ENCODE data around the gene MYB. TPM values are rescaled to one million over a fixed set of nuclear protein-coding genes. Genes with fewer than 3 reads are reported as not detected.

MYB gene
- total and polyA plus RNA-seq, 2 of the 13 experiments (the other 11 are each of a cell fraction or from before 2014, with no cell fraction given) = 0.04 to 0.20 TPM

DNA sequence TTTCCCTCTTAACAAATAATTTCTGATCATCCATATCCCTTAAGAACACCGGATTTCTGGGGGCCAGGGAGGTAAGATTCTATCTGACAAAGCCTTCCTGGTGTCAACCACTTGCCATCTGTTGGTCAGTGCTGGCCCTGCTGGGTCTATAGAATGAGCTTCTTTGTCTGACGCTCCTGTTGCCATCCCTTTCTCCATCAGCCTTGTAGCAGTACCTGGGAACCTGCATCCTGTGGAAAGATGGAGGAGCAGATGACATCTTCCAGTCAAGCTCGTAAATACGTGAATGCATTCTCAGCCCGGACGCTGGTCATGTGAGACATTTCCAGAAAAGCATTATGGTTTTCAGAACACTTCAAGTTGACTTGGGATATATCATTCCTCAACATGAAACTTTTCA, 36.6 kb downstream of the MYB start (continued):
- TF ChIP-seq, protein P1, sequence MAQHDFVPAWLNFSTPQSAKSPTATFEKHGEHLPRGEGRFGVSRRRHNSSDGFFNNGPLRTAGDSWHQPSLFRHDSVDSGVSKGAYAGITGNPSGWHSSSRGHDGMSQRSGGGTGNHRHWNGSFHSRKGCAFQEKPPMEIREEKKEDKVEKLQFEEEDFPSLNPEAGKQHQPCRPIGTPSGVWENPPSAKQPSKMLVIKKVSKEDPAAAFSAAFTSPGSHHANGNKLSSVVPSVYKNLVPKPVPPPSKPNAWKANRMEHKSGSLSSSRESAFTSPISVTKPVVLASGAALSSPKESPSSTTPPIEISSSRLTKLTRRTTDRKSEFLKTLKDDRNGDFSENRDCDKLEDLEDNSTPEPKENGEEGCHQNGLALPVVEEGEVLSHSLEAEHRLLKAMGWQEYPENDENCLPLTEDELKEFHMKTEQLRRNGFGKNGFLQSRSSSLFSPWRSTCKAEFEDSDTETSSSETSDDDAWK (CRISPR knock-in tag; IDR thresholded peaks at IDR 0.05) = no peak
- TF ChIP-seq RAD51 (IDR thresholded peaks at IDR 0.05; ENCODE audit: borderline replicate concordance) = no peak
- TF ChIP-seq ZC3H4 (CRISPR knock-in tag; IDR thresholded peaks at IDR 0.05; ENCODE audit: borderline replicate concordance) = no peak
- no peak for TF ChIP-seq KDM4B (CRISPR knock-in tag; IDR thresholded peaks at IDR 0.05)
- no peak for TF ChIP-seq DR1 (CRISPR knock-in tag; IDR thresholded peaks at IDR 0.05)
- TF ChIP-seq HDAC2 (CRISPR knock-in tag; IDR thresholded peaks at IDR 0.05) = no peak
- TF ChIP-seq TEAD3 (CRISPR knock-in tag; optimal IDR thresholded peaks at IDR 0.05; ENCODE audit: borderline replicate concordance) = no peak

DNA sequence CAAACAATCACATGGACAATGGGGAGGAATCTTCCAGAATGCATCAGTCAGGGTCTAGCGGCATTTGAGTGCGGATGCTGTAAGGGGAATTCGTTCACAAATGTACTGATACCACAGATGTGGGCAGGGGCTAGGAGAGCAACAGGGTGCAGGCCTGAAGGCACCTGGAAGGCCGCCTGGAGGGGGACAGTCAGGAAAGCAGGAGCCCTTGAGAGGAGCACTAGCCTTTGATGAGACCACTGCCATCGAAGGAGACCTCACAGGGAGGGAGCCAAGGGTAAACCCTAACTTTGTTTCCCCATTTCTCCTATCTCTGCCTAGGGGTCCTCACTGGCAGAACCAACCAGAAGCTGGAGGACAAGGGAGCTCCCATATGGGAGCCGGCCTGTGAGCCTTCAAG, 38.2 kb downstream of the MYB start:
- H3K9ac ChIP-seq (ENCODE audit: insufficient read depth, low read depth, low read length) = no peak overlapping the region
- in situ Hi-C loops (cut with HindIII; ENCODE audit: extremely low pct_ligation_motif_present, low pct_unique_long_range_greater_than_20kb) (no loop called here), intact Hi-C loops (cut with micrococcal nuclease; ENCODE audit: unreplicated experiment) (no loop called here)
- no peaks in the 10 kb centered on the region for H3K36me3 ChIP-seq (replicated peaks in 1 of 2; ENCODE audit: control insufficient read depth in 1 of 2, insufficient read depth in 2 of 2, low read length in 2 of 2)
- H3K9me3 ChIP-seq (ENCODE audit: low read length) = no peaks in the 10 kb centered on the region
- peaks cover 0 to 9% of the 10 kb centered on the region in 2 experiments; a peak in 2 of 5 replicates for H3K27me3 ChIP-seq (ENCODE audit: control insufficient read depth in 1 of 2, insufficient read depth in 2 of 2, low read length in 2 of 2)
- WGBS (ENCODE audit: low lambda C conversion rate) = 50% methylated on average over 6 of the region's 6 CpGs
- DNase-seq (ENCODE audit: low spot score) (no peak), FAIRE-seq (no peak), ATAC-seq (no peak)
- ChIA-PET CTCF (ENCODE audit: low intra/inter-chr PET ratio, low total read pairs) (no interaction called here), POLR2A (interaction anchor here (0.6 kb wide), 1 partner anchor 583 kb away, joined by 5 read pairs; no protein-coding TSS in a partner anchor)
- H3K79me2 ChIP-seq (ENCODE audit: insufficient read depth, low read length) = no peaks in the 10 kb centered on the region
- no TSS peak for BruUV-seq (replicated peaks)
- H3K27ac ChIP-seq (ENCODE audit: extremely low read length, insufficient read depth, low read length) = no peak overlapping the region
- H4K20me1 ChIP-seq (ENCODE audit: insufficient read depth, low read length) = no peaks in the 10 kb centered on the region
- no peaks in the 10 kb centered on the region for H3K4me1 ChIP-seq (ENCODE audit: insufficient read depth, low read length)
- H2AFZ ChIP-seq (ENCODE audit: low read length) = no peak overlapping the region
- H3K4me2 ChIP-seq (ENCODE audit: low read depth, low read length) = no peak overlapping the region
- H3K4me3 ChIP-seq (replicated peaks in 1 of 3; ENCODE audit: insufficient read depth in 1 of 3, low read depth in 2 of 3, low read length in 3 of 3) = no peak overlapping the region
- TF ChIP-seq, protein P2, sequence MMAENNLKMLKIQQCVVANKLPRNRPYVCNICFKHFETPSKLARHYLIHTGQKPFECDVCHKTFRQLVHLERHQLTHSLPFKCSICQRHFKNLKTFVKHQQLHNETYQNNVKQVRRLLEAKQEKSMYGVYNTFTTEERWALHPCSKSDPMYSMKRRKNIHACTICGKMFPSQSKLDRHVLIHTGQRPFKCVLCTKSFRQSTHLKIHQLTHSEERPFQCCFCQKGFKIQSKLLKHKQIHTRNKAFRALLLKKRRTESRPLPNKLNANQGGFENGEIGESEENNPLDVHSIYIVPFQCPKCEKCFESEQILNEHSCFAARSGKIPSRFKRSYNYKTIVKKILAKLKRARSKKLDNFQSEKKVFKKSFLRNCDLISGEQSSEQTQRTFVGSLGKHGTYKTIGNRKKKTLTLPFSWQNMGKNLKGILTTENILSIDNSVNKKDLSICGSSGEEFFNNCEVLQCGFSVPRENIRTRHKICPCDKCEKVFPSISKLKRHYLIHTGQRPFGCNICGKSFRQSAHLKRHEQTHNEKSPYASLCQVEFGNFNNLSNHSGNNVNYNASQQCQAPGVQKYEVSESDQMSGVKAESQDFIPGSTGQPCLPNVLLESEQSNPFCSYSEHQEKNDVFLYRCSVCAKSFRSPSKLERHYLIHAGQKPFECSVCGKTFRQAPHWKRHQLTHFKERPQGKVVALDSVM (CRISPR knock-in tag; IDR thresholded peaks at IDR 0.05) = no peak
- TF ChIP-seq ZFP37 (CRISPR knock-in tag; IDR thresholded peaks at IDR 0.05; ENCODE audit: borderline replicate concordance) (no peak), NFIC (IDR thresholded peaks at IDR 0.05; ENCODE audit: low read length) (no peak), ZNF781 (CRISPR knock-in tag; IDR thresholded peaks at IDR 0.05; ENCODE audit: borderline replicate concordance, not compliant biosample characterization) (no peak), U2AF2 (IDR thresholded peaks at IDR 0.05; ENCODE audit: low read depth, low read length) (no peak), GLI4 (CRISPR knock-in tag; IDR thresholded peaks at IDR 0.05; ENCODE audit: borderline replicate concordance) (no peak), ATRX (CRISPR knock-in tag; IDR thresholded peaks at IDR 0.05; ENCODE audit: borderline replicate concordance) (no peak), HOXA7 (CRISPR knock-in tag; IDR thresholded peaks at IDR 0.05) (no peak), SIN3A (IDR thresholded peaks at IDR 0.05; ENCODE audit: borderline replicate concordance, low read depth, low read length) (no peak), FOXO1 (CRISPR knock-in tag; IDR thresholded peaks at IDR 0.05) (no peak)
- TF ChIP-seq, protein P3, sequence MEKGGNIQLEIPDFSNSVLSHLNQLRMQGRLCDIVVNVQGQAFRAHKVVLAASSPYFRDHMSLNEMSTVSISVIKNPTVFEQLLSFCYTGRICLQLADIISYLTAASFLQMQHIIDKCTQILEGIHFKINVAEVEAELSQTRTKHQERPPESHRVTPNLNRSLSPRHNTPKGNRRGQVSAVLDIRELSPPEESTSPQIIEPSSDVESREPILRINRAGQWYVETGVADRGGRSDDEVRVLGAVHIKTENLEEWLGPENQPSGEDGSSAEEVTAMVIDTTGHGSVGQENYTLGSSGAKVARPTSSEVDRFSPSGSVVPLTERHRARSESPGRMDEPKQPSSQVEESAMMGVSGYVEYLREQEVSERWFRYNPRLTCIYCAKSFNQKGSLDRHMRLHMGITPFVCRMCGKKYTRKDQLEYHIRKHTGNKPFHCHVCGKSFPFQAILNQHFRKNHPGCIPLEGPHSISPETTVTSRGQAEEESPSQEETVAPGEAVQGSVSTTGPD (CRISPR knock-in tag; IDR thresholded peaks at IDR 0.05) = no peak
- TF ChIP-seq, protein P4, sequence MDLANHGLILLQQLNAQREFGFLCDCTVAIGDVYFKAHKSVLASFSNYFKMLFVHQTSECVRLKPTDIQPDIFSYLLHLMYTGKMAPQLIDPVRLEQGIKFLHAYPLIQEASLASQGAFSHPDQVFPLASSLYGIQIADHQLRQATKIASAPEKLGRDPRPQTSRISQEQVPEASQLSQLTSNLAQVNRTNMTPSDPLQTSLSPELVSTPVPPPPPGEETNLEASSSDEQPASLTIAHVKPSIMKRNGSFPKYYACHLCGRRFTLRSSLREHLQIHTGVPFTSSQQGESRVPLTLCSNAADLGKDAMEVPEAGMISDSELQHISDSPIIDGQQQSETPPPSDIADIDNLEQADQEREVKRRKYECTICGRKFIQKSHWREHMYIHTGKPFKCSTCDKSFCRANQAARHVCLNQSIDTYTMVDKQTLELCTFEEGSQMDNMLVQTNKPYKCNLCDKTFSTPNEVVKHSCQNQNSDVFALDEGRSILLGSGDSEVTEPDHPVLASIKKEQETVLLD (CRISPR knock-in tag; IDR thresholded peaks at IDR 0.05; ENCODE audit: low read depth) = no peak
